Hepatocyte (in vitro differentiated cells): ENCODE measurements around the gene ADAMTS2. TPM values are rescaled to one million over a fixed set of nuclear protein-coding genes. Genes with fewer than 3 reads are reported as not detected.

ENCODE experiments used
- DNase-seq: peaks from one replicate; pipeline ENCODE4 v3.0.0-alpha.2; 2016; ENCODE audit warnings: low spot score
- H2AFZ ChIP-seq: fragments of 200-600 bp; sonication (generic); 2 replicates; pipeline ENCODE4 v1.6.0; 2016; ENCODE audit warnings: antibody characterized with exemption, mild to moderate bottlenecking
- H3K27ac ChIP-seq: fragments of 200-600 bp; sonication (generic); 2 replicates; pipeline ENCODE4 v1.5.1; 2016; ENCODE audit warnings: mild to moderate bottlenecking
- H3K27me3 ChIP-seq: fragments of 200-600 bp; sonication (generic); 2 replicates; pipeline ENCODE4 v1.6.1; 2016
- H3K36me3 ChIP-seq: fragments of 200-600 bp; sonication (generic); replicated peaks from 2 replicates; pipeline ENCODE4 v1.5.1; 2016; ENCODE audit warnings: low read depth; ENCODE audit not compliant: insufficient read depth
- H3K4me1 ChIP-seq: fragments of 200-600 bp; sonication (generic); 2 replicates; pipeline ENCODE4 v1.5.1; 2016; ENCODE audit warnings: mild to moderate bottlenecking, moderate library complexity; ENCODE audit not compliant: insufficient read depth
- H3K4me2 ChIP-seq: fragments of 200-600 bp; sonication (generic); 2 replicates; pipeline ENCODE4 v1.6.0; 2016
- H3K4me3 ChIP-seq: fragments of 200-600 bp; sonication (generic); 2 replicates; pipeline ENCODE4 v1.5.1; 2016; ENCODE audit warnings: mild to moderate bottlenecking
- H3K79me2 ChIP-seq: fragments of 200-600 bp; sonication (generic); 2 replicates; pipeline ENCODE4 v1.6.0; 2017; ENCODE audit warnings: mild to moderate bottlenecking
- H3K9me2 ChIP-seq: fragments of 200-600 bp; sonication (generic); replicated peaks from 2 replicates; pipeline ENCODE4 v1.6.0; 2017; ENCODE audit warnings: mild to moderate bottlenecking; ENCODE audit not compliant: insufficient read depth
- H3K9me3 ChIP-seq: fragments of 200-600 bp; sonication (generic); 2 replicates; pipeline ENCODE4 v1.5.1; 2016; ENCODE audit warnings: low read depth, mild to moderate bottlenecking
- H4K20me1 ChIP-seq: fragments of 200-600 bp; sonication (generic); 2 replicates; pipeline ENCODE4 v1.6.0; 2016; ENCODE audit warnings: mild to moderate bottlenecking; ENCODE audit not compliant: insufficient read depth, poor library complexity, severe bottlenecking
- EZH2 ChIP-seq: fragments of 200-600 bp; sonication (generic); IDR thresholded peaks from 2 replicates; pipeline ENCODE4 v1.6.1; 2016; ENCODE audit warnings: antibody characterized with exemption, mild to moderate bottlenecking, borderline replicate concordance
- EZH2phosphoT487 ChIP-seq: fragments of 200-600 bp; sonication (generic); IDR thresholded peaks from one replicate; pipeline ENCODE4 v1.6.1; 2018; ENCODE audit warnings: antibody characterized with exemption, mild to moderate bottlenecking, low read depth, moderate library complexity; ENCODE audit not compliant: unreplicated experiment, severe bottlenecking
- WGBS: methylation state at CpG from one replicate; pipeline ENCODE4 v1.1.6; 2016; ENCODE audit warnings: low lambda C conversion rate; ENCODE audit errors: missing lambda C conversion rate; 5-methylcytosine and 5-hydroxymethylcytosine counted together
- polyA plus RNA-seq: library from polyadenylated mRNA; unstranded; fragments of >200 nt; fragmentation: Nextera tagmentation; extraction: Ambion mirVana; gene quantifications from 2 replicates; pipeline ENCODE4 v1.2.1, GENCODE V29; 2016
- total RNA-seq: library from RNA; depleted of rRNA; stranded (reverse); fragments of >200 nt; gene quantifications from 2 replicates; pipeline ENCODE4 v1.2.3, GENCODE V29; 2014
- TF ChIP-seq, protein P1 (sequence below): fragments of 200-600 bp; sonication (generic); IDR thresholded peaks from 2 replicates; pipeline ENCODE4 v1.5.1; 2016; ENCODE audit warnings: antibody characterized with exemption, mild to moderate bottlenecking; ENCODE audit not compliant: poor library complexity

ADAMTS2 gene
- total and polyA plus RNA-seq, 2 experiments from 2014 or later, result 55.4 to 78.8 TPM

DNA sequence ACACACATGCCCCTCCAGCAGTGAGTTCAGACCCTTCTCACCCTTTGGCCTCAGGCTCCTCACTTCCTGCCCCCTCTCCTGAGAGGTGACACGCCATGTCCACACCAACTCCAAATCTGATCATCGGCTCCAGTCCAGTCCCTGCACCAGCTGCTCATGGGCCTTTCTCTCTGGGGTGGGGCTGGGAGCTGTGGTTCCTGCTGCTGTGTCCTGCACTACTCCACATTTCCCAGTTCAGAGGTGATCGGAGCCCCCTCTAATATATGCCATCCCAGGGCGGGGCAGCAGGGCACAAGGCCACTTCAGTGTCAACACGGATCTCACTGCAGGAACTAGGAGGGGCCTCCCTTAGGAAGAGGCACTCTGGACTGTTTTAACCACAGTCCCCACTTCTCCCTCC, 91.5 kb downstream of the ADAMTS2 start:
- Histone ChIP-seq H3K4me1 (no peaks in the 10 kb centered on the region), H3K79me2 (no peaks in the 10 kb centered on the region), H3K27ac (no peak overlapping the region), H3K36me3 (no peaks in the 10 kb centered on the region), H3K9me3 (no peaks in the 10 kb centered on the region), H3K4me2 (no peak overlapping the region), H3K4me3 (no peak overlapping the region), H2AFZ (no peak overlapping the region), H4K20me1 (no peaks in the 10 kb centered on the region), H3K9me2 (no peaks in the 10 kb centered on the region), H3K27me3 (no peaks in the 10 kb centered on the region)
- no peak for DNase-seq
- 90% methylated on average over 5 of the region's 5 CpGs for WGBS
- no peak for TF ChIP-seq EZH2phosphoT487
- TF ChIP-seq, protein P1, sequence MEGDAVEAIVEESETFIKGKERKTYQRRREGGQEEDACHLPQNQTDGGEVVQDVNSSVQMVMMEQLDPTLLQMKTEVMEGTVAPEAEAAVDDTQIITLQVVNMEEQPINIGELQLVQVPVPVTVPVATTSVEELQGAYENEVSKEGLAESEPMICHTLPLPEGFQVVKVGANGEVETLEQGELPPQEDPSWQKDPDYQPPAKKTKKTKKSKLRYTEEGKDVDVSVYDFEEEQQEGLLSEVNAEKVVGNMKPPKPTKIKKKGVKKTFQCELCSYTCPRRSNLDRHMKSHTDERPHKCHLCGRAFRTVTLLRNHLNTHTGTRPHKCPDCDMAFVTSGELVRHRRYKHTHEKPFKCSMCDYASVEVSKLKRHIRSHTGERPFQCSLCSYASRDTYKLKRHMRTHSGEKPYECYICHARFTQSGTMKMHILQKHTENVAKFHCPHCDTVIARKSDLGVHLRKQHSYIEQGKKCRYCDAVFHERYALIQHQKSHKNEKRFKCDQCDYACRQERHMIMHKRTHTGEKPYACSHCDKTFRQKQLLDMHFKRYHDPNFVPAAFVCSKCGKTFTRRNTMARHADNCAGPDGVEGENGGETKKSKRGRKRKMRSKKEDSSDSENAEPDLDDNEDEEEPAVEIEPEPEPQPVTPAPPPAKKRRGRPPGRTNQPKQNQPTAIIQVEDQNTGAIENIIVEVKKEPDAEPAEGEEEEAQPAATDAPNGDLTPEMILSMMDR, result no peak
- no peak for TF ChIP-seq EZH2

DNA sequence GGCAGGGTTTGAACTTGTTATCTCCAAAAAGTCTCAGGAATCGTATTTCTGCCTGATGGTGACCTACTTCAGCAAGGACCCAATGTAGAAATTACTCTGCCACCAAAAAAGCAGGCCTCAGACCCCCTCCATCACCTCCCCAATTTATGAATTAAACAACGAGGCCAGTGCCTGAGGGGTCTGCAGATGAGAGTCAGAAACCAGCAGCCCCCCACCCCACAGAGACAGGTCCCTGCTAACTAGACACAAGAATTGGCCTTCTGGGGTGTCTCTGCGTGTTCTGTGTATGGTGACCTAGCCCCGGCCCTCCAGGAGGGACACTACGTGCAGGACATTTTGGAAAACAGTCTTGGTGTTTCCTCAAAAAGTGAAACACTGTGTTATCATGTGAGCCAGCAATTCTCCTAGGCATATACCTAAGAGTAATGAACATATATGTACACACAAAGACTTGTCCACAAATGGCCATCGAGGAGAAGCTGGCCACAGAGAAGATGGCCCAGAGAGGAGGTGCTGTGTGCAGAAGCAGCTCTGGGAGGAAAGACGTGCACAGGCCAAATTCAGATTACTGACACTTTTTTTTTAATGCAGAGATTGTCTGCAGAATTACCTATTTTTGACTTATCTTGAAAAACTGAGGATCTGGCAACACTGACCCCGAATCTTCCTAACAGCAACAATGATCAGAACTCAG, 93.8 kb downstream of the ADAMTS2 start:
- H3K4me2 ChIP-seq, result no peak overlapping the region
- no peaks in the 10 kb centered on the region for H3K27me3 ChIP-seq
- TF ChIP-seq EZH2phosphoT487 (no peak), EZH2 (no peak)
- TF ChIP-seq, protein P1, result no peak
- H3K4me3 ChIP-seq, result no peak overlapping the region
- H3K9me3 ChIP-seq, result peaks cover 8% of the 10 kb centered on the region
- H3K9me2 ChIP-seq, result no peaks in the 10 kb centered on the region
- no peak overlapping the region for H3K27ac ChIP-seq
- H3K4me1 ChIP-seq, result no peaks in the 10 kb centered on the region
- H3K36me3 ChIP-seq, result no peaks in the 10 kb centered on the region
- H2AFZ ChIP-seq, result no peak overlapping the region
- H4K20me1 ChIP-seq, result peaks cover 4% of the 10 kb centered on the region
- WGBS, result 86% methylated on average over 8 of the region's 8 CpGs
- H3K79me2 ChIP-seq, result peaks cover 7% of the 10 kb centered on the region
- no peak for DNase-seq

DNA sequence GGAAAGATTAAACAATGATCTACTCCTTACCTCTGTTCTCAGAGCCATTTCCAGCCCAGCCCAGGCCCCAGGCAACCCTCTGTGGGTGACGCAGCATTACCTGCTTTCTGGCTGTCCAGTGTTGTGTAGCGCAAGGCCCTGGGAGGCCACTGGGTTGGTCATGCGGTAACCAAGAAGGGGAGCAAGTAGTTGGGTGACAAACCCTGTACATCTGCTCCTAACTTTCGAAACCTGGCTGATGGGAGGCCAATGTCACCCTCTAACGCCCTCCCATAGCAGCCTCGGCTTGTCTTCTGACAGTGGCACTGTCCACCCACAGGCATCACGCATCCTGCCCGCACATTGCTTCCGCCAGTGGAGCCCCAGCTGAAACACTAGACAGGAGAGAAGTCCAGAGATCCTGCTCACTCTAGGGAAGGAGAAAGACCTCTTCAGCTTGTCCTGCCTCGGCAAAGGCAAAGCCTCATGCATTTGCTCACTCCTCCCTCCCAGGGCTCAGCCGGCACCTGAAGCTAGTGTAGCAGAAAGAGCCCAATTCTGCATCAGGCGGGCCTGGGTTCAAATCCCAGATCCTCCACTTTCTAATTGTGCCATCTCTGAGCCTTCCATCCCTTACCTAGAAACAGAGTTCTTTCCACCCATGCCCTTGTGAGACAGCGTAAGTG, 94.6 kb downstream of the ADAMTS2 start:
- TF ChIP-seq, protein P1, result no peak
- TF ChIP-seq EZH2phosphoT487, result no peak
- no peak for TF ChIP-seq EZH2
- no peaks in the 10 kb centered on the region for H3K4me1 ChIP-seq
- no peak overlapping the region for H3K27ac ChIP-seq
- no peaks in the 10 kb centered on the region for H3K36me3 ChIP-seq
- no peak for DNase-seq
- H3K79me2 ChIP-seq, result peaks cover 7% of the 10 kb centered on the region
- H3K27me3 ChIP-seq, result no peaks in the 10 kb centered on the region
- H4K20me1 ChIP-seq, result peaks cover 4% of the 10 kb centered on the region
- no peak overlapping the region for H2AFZ ChIP-seq
- H3K9me3 ChIP-seq, result peaks cover 8% of the 10 kb centered on the region
- 97% methylated on average over 13 of the region's 13 CpGs for WGBS
- H3K4me2 ChIP-seq, result no peak overlapping the region
- no peak overlapping the region for H3K4me3 ChIP-seq
- H3K9me2 ChIP-seq, result no peaks in the 10 kb centered on the region
